PFSK-1 (cell line): ENCODE measurements around the gene TRIP10.

Experiments used
- FOXP2 ChIP-seq: optimal IDR thresholded peaks from 2 replicates; pipeline ENCODE3; 2011; ENCODE audit warnings: borderline replicate concordance, control low read depth, inconsistent platforms; ENCODE audit not compliant: insufficient read depth; ENCODE audit errors: extremely low read length, extremely low read depth
- POLR2AphosphoS5 ChIP-seq: IDR thresholded peaks from 2 replicates; pipeline ENCODE4 v1.6.1; 2012; ENCODE audit warnings: low read depth, mild to moderate bottlenecking, control low read depth, low read length, moderate library complexity
- SIN3A ChIP-seq: IDR thresholded peaks from 2 replicates; pipeline ENCODE4 v1.6.1; 2012; ENCODE audit warnings: mild to moderate bottlenecking, low read length, moderate library complexity, borderline replicate concordance; ENCODE audit not compliant: insufficient read depth
- TAF1 ChIP-seq: IDR thresholded peaks from 2 replicates; pipeline ENCODE4 v1.6.1; 2012; ENCODE audit warnings: low read length, control low read depth, borderline replicate concordance; ENCODE audit not compliant: insufficient read depth
- TF ChIP-seq, protein P1 (sequence below), 2 experiments: IDR thresholded peaks; 2 replicates each; pipeline versions ENCODE4 v1.6.1 to v1.8.0; 2011 to 2012; ENCODE audit warnings: low read depth in 2 of 2, low read length in 2 of 2, control low read depth in 1 of 2, inconsistent platforms in 1 of 2, mild to moderate bottlenecking in 1 of 2, moderate library complexity in 1 of 2; ENCODE audit not compliant: insufficient read depth in 1 of 2

TRIP10 gene

GRCh38 chr19:6725513-6726231 lies 13.8 kb upstream of the TRIP10 start:
- TF ChIP-seq FOXP2, result no peak
- TF ChIP-seq, protein P1, sequence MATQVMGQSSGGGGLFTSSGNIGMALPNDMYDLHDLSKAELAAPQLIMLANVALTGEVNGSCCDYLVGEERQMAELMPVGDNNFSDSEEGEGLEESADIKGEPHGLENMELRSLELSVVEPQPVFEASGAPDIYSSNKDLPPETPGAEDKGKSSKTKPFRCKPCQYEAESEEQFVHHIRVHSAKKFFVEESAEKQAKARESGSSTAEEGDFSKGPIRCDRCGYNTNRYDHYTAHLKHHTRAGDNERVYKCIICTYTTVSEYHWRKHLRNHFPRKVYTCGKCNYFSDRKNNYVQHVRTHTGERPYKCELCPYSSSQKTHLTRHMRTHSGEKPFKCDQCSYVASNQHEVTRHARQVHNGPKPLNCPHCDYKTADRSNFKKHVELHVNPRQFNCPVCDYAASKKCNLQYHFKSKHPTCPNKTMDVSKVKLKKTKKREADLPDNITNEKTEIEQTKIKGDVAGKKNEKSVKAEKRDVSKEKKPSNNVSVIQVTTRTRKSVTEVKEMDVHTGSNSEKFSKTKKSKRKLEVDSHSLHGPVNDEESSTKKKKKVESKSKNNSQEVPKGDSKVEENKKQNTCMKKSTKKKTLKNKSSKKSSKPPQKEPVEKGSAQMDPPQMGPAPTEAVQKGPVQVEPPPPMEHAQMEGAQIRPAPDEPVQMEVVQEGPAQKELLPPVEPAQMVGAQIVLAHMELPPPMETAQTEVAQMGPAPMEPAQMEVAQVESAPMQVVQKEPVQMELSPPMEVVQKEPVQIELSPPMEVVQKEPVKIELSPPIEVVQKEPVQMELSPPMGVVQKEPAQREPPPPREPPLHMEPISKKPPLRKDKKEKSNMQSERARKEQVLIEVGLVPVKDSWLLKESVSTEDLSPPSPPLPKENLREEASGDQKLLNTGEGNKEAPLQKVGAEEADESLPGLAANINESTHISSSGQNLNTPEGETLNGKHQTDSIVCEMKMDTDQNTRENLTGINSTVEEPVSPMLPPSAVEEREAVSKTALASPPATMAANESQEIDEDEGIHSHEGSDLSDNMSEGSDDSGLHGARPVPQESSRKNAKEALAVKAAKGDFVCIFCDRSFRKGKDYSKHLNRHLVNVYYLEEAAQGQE (IDR thresholded peaks at IDR 0.05; ENCODE audit: insufficient read depth in 1 of 2, low read depth in 2 of 2, low read length in 2 of 2), result no peak
- no peak for TF ChIP-seq TAF1
- no peak for TF ChIP-seq POLR2AphosphoS5
- no peak for TF ChIP-seq SIN3A

- TF ChIP-seq FOXP2, result no peak
Measured at GRCh38 chr19:6728346-6728745, 11.1 kb upstream of the TRIP10 start.

DNA sequence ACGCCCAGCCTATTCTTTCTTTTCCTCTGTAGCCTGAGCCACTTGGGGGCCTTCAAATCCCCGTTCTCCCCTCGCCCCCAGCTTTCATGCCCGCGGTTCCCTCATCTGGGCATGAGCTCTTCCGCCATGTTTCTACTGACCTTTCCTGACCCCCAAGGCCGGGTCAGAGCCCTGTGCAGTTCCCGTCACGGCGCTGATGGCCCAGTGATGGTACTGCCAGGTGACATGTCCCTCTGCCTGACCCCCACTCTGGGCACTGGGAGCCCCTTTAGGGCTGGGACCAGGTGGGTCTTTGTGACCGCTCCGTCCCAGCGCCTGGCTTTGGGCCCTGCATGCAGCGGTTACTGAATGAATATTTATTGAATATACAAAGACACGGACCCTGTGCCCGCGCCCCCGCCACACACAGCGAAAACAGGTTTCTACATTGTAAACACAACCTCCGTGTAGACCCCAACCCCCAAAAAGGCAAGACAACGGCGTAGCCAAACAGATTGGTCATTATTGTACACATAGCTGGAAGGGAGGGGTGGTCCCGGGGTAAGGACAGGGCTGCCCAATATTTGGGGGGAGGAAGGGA lies 9.8 kb upstream of the TRIP10 start:
- no peak for TF ChIP-seq POLR2AphosphoS5
- no peak for TF ChIP-seq SIN3A
- no peak for TF ChIP-seq FOXP2

- TF ChIP-seq SIN3A (no peak), POLR2AphosphoS5 (no peak), FOXP2 (no peak), TAF1 (no peak)
- TF ChIP-seq, protein P1 (IDR thresholded peaks at IDR 0.05; ENCODE audit: insufficient read depth in 1 of 2, low read depth in 2 of 2, low read length in 2 of 2), result no peak
Measured at GRCh38 chr19:6730153-6730804, 9.2 kb upstream of the TRIP10 start.

GRCh38 chr19:6730941-6731670 lies 8.4 kb upstream of the TRIP10 start:
- TF ChIP-seq POLR2AphosphoS5, result no peak

DNA sequence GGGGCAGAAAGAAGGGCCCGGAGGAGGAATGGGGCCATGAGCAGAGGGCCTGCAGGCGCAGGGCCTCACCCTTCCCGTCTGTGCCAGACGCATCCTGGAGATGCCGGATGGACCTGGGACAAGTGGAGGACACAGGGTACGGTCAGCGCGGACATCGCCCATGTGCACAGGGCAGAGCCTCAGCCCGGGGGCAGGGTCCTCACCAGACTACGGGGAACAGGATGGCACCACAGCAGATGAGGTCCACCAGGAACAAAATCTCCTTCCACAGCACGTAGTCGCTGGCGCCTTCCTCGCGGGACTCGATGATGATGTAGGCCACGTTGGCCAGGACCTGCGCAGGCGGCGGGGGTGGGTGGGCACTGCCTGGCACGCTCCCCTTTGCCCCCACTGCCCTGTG lies 7.7 kb upstream of the TRIP10 start:
- no peak for TF ChIP-seq FOXP2

GRCh38 chr19:6732803-6733337 lies 6.6 kb upstream of the TRIP10 start:
- TF ChIP-seq, protein P1 (IDR thresholded peaks at IDR 0.05; ENCODE audit: insufficient read depth in 1 of 2, low read depth in 2 of 2, low read length in 2 of 2), result no peak
- TF ChIP-seq TAF1, result no peak
